Keratinocyte (primary cell): Measurements from ENCODE around the gene EDNRA.

Experiments
- CTCF ChIP-seq, 3 experiments: IDR thresholded peaks in 1 of 3; conservative IDR thresholded peaks in 1 of 3; optimal IDR thresholded peaks in 1 of 3; 2 replicates in 2 of 3; 3 replicates in 1 of 3; pipeline versions ENCODE3 to v1.5.1; 2011; ENCODE audit warnings: low read length in 3 of 3, mild to moderate bottlenecking in 3 of 3, moderate library complexity in 2 of 3, control low read depth in 1 of 3, inconsistent platforms in 1 of 3; ENCODE audit not compliant: insufficient read depth in 2 of 3; ENCODE audit errors: extremely low read depth in 1 of 3
- EZH2 ChIP-seq: IDR thresholded peaks from one replicate; pipeline ENCODE4 v1.6.1; 2012; ENCODE audit warnings: inconsistent platforms, mild to moderate bottlenecking, low read length, moderate library complexity

GRCh38 chr4:147582386-147583060, 101.6 kb downstream of the EDNRA start:
- TF ChIP-seq CTCF (optimal IDR thresholded peaks at IDR 0.05 in 1 of 3, IDR thresholded peaks at IDR 0.05 in 1 of 3, conservative IDR thresholded peaks at IDR 0.05 in 1 of 3; ENCODE audit: extremely low read depth in 1 of 3, insufficient read depth in 2 of 3, low read length in 3 of 3) = no peak
- no peak for TF ChIP-seq EZH2
